Lower lobe of right lung (tissue), 2 donors: ENCODE data around the gene RASA3. TPM values are rescaled to one million over a fixed set of nuclear protein-coding genes. Genes with fewer than 3 reads are reported as not detected.

ENCODE experiments used
- ATAC-seq, 2 donors: fragments of 200-7000 bp; cut with Tn5 transposase; one replicate each; pipeline ENCODE4 v1.9.1; 2020 to 2022; ENCODE audit warnings: mild to moderate bottlenecking in 2 of 2, moderate library complexity in 2 of 2
- DNase-seq: peaks from one replicate; pipeline ENCODE4 v3.0.0-alpha.2; 2020
- H3K27ac ChIP-seq: fragments of 200-600 bp; one replicate; pipeline ENCODE4 v1.8.0; 2022
- H3K27me3 ChIP-seq: fragments of 200-600 bp; one replicate; pipeline ENCODE4 v1.8.0; 2022; ENCODE audit warnings: low read depth
- H3K36me3 ChIP-seq: fragments of 200-600 bp; one replicate; pipeline ENCODE4 v1.8.0; 2022; ENCODE audit warnings: mild to moderate bottlenecking
- H3K4me1 ChIP-seq: fragments of 200-600 bp; one replicate; pipeline ENCODE4 v1.8.0; 2022
- H3K4me3 ChIP-seq: fragments of 200-600 bp; one replicate; pipeline ENCODE4 v1.8.0; 2022; ENCODE audit warnings: mild to moderate bottlenecking
- H3K9me3 ChIP-seq: fragments of 200-600 bp; one replicate; pipeline ENCODE4 v1.8.0; 2022
- intact Hi-C: fragments of 100-400 bp; cut with DNase I; formaldehyde crosslinking; loops from one replicate; pipeline ENCODE4 v1.11.0; 2022
- total RNA-seq: library from RNA; stranded (reverse); fragmentation: NEBNext Ultra II Directional; extraction: Animal tissue kit (Norgen Biotek cat#: 25700); gene quantifications from one replicate; pipeline ENCODE4 v1.2.1, GENCODE V29; 2021
- TF ChIP-seq, protein P1 (sequence below): fragments of 200-600 bp; IDR thresholded peaks from one replicate; pipeline ENCODE4 v1.8.0; 2022; ENCODE audit warnings: antibody characterized with exemption, mild to moderate bottlenecking
- donor health status: DM: no; HTN: yes; CAD: no; lungs with severe emphysema.

RASA3 gene
- total RNA-seq, 1 donor from 2014 or later: 19.1 TPM

DNA sequence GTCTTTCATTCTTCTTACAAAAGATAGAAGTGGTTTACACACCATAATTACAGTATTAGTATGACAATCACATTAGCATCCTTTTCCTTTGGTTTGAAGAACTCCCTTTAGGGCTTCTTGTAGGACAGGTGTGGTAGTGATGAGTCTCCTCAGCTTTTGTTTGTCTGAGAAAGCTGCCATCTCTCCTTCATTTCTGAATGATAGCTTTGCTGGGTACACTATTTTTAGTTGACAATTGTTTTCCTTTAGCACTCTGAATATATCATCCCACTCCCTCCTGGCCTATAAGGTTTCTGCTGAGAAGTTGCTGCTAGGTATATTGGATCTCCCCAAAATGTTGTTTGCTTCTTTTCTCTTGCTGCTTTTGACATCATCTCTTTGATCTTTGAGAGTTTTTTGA is 39.3 kb downstream of the RASA3 start:
- Histone ChIP-seq H3K36me3 (no peaks in the 10 kb centered on the region), H3K4me1 (no peaks in the 10 kb centered on the region), H3K4me3 (no peak overlapping the region), H3K27me3 (no peaks in the 10 kb centered on the region), H3K9me3 (peaks cover 7% of the 10 kb centered on the region), H3K27ac (no peak overlapping the region)
- TF ChIP-seq, protein P1, sequence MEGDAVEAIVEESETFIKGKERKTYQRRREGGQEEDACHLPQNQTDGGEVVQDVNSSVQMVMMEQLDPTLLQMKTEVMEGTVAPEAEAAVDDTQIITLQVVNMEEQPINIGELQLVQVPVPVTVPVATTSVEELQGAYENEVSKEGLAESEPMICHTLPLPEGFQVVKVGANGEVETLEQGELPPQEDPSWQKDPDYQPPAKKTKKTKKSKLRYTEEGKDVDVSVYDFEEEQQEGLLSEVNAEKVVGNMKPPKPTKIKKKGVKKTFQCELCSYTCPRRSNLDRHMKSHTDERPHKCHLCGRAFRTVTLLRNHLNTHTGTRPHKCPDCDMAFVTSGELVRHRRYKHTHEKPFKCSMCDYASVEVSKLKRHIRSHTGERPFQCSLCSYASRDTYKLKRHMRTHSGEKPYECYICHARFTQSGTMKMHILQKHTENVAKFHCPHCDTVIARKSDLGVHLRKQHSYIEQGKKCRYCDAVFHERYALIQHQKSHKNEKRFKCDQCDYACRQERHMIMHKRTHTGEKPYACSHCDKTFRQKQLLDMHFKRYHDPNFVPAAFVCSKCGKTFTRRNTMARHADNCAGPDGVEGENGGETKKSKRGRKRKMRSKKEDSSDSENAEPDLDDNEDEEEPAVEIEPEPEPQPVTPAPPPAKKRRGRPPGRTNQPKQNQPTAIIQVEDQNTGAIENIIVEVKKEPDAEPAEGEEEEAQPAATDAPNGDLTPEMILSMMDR: no peak
- DNase-seq (no peak), ATAC-seq (no peak)
- intact Hi-C loops: no loop called here

DNA sequence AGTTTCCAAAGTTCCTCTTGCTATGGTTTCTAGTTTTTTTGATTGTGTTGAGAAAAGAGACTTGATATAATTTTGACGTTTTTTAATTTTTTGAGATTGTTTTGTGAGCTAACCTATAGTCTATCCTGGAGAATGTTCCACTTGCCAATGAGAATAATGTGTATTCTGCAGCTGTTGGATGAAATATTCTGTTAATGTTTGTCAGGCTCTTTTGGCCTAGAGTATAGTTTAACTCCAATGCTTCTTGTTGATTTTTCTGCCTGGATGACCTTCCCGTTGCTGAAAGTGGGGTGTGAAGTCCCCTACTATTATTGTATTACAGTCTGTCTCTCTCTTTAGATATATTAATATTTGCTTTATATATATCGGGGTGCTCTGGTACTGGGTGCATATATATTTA is 40.0 kb downstream of the RASA3 start:
- intact Hi-C loops: no loop called here
- TF ChIP-seq, protein P1: no peak
- no peak overlapping the region for H3K27ac ChIP-seq
- no peaks in the 10 kb centered on the region for H3K36me3 ChIP-seq
- ATAC-seq (no peak), DNase-seq (no peak)
- H3K4me3 ChIP-seq: no peak overlapping the region
- H3K9me3 ChIP-seq: peaks cover 7% of the 10 kb centered on the region
- no peaks in the 10 kb centered on the region for H3K4me1 ChIP-seq
- H3K27me3 ChIP-seq: no peaks in the 10 kb centered on the region

DNA sequence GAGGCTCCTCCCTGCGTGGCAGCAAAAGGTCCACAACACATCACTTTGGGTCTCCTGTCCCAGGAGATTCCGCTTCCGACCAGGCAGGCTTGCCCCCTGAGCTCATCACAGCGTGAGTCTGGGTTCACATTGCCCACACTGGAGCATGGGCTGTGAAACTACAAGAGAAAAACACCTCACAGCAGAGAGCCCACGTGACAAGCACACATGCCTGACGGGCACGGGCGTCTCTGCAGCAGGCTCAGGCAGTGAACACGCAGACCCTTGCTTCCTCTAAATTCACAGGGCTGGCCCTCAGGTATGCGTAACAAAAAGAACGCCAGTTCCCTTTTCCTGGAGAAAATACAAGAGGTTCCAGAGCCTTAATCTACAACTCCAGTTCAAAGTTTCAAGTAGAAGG is 41.9 kb downstream of the RASA3 start:
- no peaks in the 10 kb centered on the region for H3K4me1 ChIP-seq

DNA sequence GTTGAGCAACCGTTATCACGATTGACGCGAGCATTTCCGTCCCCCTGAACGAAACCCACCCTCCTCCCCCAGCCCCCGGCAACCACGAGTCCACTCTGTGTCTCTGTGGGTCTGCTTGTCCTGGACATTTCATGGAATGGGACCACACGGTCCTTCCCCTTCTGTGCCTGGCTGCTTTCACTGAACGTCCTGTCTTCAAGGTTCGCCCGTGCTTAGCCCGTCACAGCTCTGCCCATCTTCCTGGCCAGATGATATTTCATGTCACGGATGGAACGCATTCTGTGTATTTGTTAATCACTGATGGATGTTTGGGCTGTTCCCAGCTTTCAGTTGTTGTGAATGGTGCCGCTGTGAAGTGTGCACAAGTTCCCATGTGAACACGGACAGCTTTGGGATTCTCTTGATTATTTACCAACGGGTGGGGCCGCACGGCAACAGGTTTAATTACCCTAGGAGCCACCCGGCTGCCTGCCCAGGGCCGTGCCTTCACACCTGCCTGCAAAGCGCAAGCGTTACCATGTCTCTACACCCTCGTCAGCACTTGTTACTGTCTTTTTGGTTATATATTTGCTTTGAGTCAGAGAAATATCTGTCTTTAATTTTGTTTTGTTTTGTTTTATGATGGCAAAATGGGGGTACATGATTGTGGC is 42.5 kb downstream of the RASA3 start:
- Histone ChIP-seq H3K36me3 (no peaks in the 10 kb centered on the region), H3K4me3 (no peak overlapping the region), H3K27ac (no peak overlapping the region), H3K27me3 (no peaks in the 10 kb centered on the region), H3K9me3 (peaks cover 7% of the 10 kb centered on the region), H3K4me1 (no peaks in the 10 kb centered on the region)
- no peak for DNase-seq
- intact Hi-C loops: no loop called here
- TF ChIP-seq, protein P1: no peak
- no peak for ATAC-seq

More for the DNA sequence above, 41.9 kb downstream of the RASA3 start:
- Histone ChIP-seq H3K27me3 (no peaks in the 10 kb centered on the region), H3K27ac (no peak overlapping the region), H3K9me3 (peaks cover 7% of the 10 kb centered on the region), H3K36me3 (no peaks in the 10 kb centered on the region), H3K4me3 (no peak overlapping the region)
- DNase-seq (peak; percentile 40), ATAC-seq (peak in 1 of 2 donors; percentile 32)
- TF ChIP-seq, protein P1: no peak
- intact Hi-C loops: no loop called here

DNA sequence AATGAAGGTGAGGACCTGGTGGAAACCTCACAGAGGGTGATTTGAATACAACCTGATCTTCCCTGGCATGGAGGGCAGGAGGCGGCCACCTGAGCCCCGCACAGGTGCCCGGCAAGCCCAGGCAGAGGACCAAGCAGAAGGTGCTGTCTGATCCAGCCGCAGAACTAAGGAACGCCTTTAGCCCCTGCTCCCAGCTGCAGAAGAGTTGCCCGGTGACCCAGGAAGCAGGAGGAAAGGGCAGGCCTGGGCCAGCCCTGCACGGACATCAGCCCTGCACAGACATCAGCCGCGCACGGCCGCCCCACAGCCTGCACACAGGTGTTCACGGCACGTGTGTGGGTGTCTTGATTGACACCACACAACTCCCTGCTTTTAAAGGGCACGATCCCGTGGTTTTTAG is 43.1 kb downstream of the RASA3 start:
- Histone ChIP-seq H3K27ac (no peak overlapping the region), H3K36me3 (no peaks in the 10 kb centered on the region), H3K27me3 (no peaks in the 10 kb centered on the region), H3K4me1 (no peaks in the 10 kb centered on the region), H3K9me3 (peaks cover 7% of the 10 kb centered on the region), H3K4me3 (no peak overlapping the region)
- DNase-seq (no peak), ATAC-seq (no peak)
- intact Hi-C loops: no loop called here
- TF ChIP-seq, protein P1: no peak
